Kasumi-1 (cell line): Measurements from ENCODE around the gene DENND2D.

Experiments used
- DNase-seq, 2 experiments: peaks; one replicate each; lab custom pipeline; 2025; lab: John Stamatoyannopoulos, UW

The DENND2D gene

DNA sequence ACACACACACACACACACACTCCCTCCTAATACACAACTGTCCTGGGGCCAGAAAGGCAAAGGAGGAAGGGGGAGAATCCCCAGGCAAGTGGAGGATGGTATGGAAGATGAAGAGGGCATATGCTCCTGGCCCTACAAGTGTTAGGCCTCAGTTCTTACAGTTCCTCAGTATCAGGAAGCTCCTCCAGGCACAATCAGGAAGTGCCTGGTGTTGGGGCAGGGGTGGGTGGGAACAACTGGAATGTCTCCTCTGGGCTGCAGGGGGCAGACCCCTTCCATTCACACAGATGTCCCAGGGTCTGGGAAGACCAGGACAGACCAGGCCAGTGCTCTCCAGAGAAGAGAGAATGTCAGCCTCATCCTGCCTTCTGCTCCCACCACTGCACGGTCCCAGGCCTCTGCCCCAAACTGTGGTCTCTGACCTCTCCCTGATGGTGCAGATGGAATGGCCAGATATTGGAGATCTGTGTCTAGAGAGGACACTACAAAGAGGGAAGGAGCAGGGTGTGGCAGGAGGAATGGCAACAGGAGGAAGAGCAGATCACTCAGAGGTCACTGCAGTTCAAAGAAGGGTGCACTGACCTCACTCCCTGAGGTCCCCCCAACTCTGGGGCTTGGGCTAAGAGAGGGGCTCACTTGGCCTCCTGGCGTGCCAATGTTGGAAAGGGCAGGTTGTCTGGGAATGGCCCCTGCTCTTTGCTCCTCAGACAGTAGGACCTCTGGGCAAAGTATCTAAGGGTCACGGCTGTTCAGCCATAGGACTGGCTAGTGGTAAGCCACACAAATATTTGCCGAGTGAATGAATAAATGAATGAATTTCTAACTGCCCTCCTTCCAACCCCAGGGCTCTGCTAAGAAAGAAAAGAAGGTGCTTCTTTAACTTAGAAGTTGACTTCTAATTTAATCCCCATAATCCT lies 2.5 kb upstream of the DENND2D start:
- DNase-seq = peak; percentile 45 to 47

GRCh38 chr1:111202366-111202706 lies 1.9 kb upstream of the DENND2D start:
- no peak for DNase-seq

GRCh38 chr1:111201275-111202090 lies 1.0 kb upstream of the DENND2D start:
- no peak for DNase-seq

DNA sequence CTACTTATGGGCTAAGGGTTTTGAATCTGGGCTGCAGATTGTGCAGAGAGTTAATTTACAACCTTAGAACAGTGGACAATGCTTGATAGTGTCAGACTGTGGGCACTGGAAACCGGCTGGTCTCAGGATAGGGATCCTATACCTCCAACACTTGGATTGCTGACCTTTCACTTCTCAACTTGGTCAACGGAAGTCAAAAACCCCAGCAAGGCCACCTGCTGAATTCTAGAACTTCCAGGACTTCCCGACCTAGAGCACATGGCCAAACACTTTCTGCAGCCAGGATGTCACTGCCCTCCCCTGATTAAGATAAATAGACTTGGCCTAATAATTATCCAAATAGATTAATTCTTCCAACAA lies 336 bp upstream of the DENND2D start:
- no peak for DNase-seq

DNA sequence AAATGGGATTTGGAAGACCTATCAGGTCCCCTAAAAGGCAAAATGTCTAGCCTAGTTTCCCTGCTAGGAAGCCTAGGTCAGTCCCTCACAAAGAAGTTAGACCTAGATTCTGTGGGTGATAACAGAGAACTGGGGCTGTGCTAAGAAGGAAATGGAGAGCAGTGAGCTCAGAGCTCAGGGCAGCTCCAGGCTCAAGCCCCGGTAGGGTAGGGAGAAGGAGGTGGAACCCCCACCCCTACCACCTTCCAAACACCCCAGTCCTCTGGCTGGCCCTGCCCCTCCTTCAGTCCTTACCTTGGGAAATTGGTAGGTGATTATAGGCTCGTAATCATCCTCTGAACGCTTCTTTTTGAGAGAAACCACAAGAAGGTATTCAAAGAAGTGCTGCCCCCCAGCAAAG lies 1.1 kb downstream of the DENND2D start:
- DNase-seq = no peak

DNA sequence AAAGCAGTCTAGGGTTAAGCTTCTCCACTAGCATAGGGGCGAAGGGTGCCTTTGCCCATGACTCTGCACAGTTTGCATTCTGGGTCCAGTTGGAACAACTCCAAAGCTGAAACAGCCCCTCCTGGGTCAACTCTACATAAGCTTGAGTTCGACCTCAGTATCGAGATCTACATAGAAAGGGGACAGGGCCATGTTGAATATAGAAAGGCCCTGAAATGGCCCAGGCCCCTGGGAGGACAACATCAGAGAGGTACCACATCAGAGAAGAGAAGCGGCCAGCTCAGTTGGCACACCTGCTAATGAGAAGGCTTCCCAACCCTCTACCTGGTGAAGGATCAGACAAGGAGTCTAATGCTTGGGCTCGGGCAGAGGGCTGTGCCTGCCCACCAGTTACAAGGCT lies 1.6 kb downstream of the DENND2D start:
- DNase-seq = no peak

GRCh38 chr1:111197598-111198284 lies 2.7 kb downstream of the DENND2D start:
- peak; percentile 46 for DNase-seq

GRCh38 chr1:111196213-111196612 lies 4.2 kb downstream of the DENND2D start:
- DNase-seq = no peak

GRCh38 chr1:111195002-111195684 lies 5.3 kb downstream of the DENND2D start:
- no peak for DNase-seq

DNA sequence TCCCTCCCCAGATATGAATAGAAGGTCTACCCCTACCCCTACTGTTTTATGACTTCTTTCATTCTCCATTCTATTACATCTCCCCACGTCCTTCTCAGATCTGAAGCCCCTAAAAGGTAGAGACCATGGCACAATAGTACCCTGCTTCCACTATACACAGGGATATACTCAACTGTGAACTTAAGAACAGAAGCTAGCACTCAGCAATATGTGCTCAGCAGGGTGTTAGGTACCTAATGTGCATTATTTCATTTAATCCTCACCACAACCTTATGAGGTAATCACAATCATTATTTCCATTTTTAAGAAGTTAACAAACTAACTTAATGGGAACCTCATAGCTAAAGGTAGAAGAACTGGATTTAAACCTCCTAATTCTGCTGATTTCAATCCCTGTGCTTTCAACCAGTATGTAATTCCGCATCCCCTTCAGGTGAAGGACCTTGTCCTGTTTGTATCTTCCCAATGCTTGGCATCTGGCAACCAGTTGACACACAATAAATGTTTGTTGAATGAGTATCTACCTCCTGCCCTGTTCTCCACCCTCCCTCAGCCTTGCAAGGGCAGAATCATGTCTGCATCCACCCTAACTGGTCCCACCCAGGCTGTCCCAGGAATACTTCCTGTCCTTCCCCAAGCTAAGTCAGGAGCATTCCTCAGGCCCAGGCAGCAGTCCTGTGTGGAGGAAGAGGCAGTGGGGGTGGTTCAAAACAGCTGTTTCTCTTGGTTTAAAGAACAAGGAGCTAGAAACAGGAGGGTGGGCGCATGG lies 6.5 kb downstream of the DENND2D start:
- no peak for DNase-seq

GRCh38 chr1:111192658-111193519 lies 7.6 kb downstream of the DENND2D start:
- no peak for DNase-seq

GRCh38 chr1:111192074-111192473 lies 8.4 kb downstream of the DENND2D start:
- DNase-seq = no peak

DNA sequence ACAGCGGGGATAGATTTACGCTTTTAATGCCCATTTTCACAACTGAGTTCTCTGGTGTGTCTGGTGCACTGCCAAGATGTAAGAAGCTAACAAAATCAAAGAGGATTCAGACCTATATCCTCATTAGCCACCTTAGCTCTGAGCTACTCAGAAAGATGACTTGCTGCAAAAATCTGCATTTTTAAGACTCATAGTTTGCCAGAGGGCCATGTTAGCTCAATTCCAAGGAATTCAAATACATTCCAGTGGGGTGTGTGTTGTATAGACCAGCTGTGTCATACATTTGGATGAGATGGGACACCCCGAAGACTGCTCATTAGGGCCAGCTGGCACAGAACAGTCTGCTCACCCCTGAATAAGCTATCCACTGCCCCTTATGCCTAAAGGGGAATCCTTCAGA lies 8.9 kb downstream of the DENND2D start:
- no peak for DNase-seq

GRCh38 chr1:111190931-111191451 lies 9.5 kb downstream of the DENND2D start:
- no peak for DNase-seq

- DNase-seq = no peak
These were observed 15.8 kb downstream of the DENND2D start for GRCh38 chr1:111184663-111185062.

DNA sequence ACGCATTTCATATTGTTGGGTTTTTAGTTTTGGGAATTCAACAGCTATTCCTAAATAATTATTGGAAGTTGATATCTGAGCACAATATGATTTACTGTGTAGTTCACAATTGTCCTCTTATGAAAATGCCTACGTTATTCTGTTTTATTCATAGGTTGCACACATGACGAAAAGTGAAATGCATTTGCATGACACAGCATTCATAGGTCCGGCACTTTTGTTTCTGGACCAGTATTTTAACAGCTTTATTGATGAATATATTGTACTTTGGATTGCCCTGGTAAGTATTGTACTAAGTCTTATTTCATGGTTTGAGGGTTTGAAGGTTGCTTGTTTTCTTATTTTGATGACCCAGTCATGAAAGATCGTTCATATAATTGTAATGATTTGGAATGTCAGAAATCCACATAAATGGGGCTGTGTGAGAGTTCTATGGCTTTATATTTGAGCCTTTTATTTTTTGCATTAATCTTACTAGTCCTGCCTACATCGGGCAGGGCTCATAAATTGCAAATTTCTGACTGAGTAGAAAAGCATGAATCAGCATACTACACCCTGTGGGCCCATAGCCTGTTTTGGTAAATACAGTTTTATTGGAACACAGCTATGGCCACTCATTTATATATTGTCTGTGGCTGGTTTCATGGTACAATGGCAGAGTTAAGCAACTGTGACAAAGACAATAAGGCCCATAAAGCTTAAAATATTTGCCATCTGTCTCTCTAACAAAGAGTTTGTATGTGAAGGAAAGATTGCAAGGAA lies 17.0 kb downstream of the DENND2D start:
- DNase-seq = no peak

- DNase-seq = no peak
These were observed 18.4 kb downstream of the DENND2D start for GRCh38 chr1:111182052-111182451.

DNA sequence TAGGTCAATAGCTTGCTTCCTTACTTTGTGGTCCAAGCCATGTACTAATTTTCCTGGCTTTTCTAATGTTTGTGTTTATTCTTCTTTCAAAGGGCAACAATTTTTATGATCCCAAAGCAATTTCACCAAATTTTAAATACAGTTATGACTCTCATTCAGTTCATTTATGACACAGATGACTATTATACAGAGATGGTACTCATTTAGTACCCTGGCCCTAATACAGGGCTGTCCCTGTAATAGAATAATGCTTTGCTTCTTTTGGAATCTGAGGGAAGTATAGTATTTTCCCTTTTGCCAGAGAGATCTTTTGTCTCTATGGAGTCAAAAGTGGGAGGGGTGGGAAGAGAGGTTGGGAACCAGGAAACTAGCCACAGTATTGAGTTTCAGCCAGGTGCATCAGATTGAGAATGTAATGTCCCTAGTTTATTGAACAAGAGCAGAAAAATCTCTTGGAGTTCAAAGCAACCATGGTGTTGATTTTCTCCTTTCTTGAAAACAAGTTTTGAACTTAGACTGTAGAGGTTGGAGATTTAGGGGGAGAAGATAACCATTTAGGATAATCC lies 20.4 kb downstream of the DENND2D start:
- DNase-seq = no peak

DNA sequence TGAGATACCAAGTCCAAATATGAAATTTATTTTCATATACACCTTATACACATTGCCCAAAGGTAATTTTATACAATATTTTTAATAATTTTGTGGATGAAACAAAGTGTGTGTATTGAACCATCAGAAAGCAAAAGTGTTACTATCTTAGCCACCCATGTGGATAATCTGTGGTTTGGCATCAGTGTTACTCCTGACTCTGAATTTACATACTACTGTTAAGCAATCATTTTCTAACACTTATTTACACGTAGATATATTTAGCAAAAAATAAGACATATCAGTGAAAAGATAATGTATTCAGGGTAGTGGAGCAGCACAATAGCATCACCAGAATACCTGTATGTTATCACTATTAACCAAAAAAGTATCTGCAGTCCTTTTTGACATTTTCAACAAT lies 23.8 kb downstream of the DENND2D start:
- no peak for DNase-seq
